Stimulated activated CD4-positive, alpha-beta T cell treated with anti-CD3 and anti-CD28 coated beads, TNF-alpha, amount 100 ng/mL, for 1 hour (primary cell): Measurements from ENCODE around the gene CTSZ.

ENCODE experiments used
- DNase-seq, 3 donors: peaks; one replicate each; pipeline ENCODE4 v3.0.0-alpha.2; 2020; ENCODE audit warnings: low read depth in 3 of 3, low spot score in 1 of 3

Gene CTSZ

DNA sequence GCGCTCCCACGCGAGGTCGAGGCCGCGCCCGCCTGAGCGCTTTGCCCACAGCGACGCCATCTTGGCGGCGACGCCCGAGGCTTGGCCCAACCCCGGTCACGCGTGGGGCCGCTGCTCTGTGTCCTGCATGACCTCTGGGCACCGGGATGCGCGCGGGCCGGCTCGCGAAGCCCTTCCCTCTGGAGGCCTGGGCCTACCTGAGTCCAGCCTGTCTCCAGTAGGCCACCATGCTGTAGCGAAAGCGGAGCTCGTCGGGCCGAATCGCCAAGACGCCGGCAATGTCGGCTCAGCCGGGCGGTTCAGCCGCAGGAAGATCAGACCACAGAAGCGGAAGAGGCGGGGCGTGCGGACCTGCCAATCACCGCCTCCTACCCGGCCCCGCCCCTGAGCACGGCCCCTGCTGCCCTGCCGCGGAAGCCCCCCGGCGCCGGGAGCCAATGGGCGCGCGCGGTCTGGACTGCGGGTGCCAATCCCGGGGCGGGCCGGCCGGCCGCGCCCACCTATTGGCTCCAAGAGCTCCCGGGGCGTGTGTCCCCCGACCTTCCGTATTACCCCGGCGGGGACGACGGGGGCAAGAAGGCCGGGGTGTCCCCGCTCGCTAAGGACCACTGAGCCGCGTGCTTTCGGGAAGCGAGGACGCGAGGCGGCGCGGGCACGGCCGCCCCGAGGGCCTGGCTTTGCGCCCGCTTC, 25.1 kb upstream of the CTSZ start, which contains the start of gene ATP5F1E:
TSS of gene ATP5F1E (minus strand) at position 313 of the 690 bp plus-strand sequence. CDS start at position 229, 84 bp downstream.
- DNase-seq = peak; percentile 91 to 94 (median 93)

DNA sequence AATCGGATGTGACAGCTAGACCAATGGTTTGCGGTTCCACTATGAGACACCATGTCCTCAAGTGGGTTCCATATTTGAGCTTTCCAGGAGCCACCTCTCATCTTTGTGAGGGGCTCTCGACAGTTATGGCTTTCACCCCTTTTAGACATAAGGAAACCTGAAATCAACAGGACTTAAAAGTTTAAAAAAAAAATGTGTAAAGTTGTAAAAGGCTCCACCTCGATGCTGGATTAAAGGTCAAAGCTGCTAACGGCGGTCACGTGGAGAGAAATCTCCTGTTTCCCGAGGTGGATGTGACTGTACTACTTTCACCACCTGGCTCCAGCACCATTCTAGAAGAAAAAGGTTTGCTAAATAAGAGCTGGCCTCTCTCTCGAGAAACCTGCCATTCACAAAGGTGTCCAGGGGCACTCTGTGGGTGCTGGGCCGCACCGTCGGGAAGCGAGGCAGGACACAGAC, 24.5 kb upstream of the CTSZ start:
- no peak for DNase-seq

DNA sequence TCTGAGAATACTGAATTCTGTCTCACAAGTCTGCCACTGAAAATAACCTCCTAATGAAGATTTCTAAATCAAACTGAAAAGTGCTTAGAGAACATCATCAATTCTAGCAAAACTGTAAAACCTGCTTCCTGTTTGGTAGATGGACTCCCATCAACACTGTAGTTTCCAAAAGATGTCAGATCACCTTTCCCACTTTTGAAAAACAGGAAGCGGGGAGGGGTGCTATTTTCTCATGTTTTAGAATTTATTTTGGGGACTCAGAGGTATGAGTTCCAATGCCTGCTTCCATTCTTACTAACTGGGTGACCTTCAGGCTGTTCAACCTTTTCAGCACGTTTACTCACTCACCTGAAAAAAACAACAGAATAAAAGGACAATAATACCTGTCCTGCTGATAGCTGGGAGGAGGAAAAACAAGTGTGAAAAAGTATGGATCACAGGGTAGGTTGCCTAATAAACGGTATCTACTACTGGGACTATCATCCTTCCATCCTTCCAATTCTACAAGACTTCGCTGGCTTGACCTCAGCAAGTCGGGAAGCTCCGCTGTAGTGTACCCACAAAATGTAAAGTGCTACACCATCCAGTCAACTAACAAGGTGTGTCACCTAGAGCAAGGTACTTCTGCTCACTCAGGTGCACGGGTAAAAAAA, 24.0 kb upstream of the CTSZ start:
- DNase-seq = no peak

DNA sequence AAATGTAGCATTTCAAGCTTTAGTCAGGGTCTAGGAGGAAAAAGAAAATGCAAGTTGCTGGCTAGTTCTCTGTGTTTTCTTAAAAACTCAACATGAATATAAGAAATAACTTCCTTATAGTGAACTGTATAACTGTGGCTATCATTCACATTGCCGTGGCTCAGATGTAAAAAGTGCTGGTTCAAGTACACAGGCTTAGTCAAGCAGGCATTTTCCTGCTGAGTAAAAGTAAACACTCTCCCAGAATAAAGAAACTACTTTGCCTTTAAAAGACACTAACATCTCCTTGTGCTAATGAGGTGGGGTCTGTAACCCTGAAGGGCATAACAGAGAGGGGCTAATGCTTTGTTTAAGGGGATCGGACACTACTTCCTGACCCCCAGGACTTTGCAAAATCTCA, 21.8 kb upstream of the CTSZ start:
- DNase-seq = no peak

DNA sequence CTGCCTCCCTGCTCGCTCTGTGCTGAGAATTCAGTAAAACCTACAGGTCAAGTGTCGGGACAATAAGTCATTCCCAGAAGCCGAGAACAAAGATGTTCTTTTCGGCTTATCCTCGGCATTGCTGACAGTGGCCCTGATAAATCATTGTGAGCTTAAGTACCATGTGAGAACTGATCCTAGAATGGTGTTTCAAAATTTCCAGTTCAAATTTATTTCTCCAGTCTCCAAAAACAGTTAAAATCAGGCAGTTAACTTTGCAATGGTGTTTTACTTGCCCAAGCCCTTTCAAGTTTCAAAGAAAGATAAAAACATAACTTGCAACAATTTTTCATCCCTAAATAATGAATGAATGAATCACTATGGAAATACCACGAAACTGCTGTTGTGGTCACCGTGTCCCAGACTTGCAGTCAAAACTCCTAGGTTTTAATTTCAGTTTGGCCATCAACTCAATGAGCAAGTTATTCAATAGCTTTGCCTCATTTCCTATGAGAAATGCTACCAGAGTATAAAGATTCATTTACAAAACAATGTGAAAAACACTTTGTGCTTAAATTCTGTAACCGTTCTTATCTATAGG, 20.8 kb upstream of the CTSZ start:
- no peak for DNase-seq

DNA sequence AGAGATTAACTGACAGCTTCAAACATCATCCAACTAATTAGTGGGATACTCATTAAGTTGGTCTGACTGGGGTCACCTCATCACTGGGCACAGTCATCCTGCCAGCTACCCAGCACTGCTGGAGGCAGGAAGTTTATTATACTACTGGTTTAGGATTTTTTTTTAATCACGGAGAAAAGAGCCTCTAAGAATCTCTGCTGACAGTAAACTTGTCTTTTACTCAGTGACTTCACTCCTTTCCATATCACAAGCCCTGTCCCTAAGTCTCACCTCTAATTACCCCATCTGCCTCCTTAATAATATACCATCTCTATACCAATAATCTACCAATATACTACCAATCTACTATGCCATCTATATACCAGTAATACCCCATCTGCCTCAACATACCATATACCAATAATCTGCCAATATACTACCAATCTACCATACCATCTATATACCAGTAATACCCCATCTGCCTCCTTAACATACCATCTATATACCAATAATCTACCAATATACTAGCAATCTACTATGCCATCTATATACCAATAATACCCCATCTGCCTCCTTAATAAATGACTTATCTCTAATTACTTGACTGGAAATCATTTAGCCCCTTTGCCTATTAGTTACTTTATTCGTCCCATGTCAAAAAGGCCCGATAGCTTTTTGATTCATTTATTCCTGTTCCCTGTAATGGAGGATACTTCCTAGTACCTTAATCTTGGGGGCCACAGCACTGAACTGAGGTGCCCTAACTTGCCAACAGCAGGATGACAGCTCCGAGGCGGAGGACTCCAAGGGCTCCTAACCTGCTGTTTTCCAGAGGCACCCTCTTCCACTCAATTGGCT, 20.1 kb upstream of the CTSZ start:
- DNase-seq = no peak

DNA sequence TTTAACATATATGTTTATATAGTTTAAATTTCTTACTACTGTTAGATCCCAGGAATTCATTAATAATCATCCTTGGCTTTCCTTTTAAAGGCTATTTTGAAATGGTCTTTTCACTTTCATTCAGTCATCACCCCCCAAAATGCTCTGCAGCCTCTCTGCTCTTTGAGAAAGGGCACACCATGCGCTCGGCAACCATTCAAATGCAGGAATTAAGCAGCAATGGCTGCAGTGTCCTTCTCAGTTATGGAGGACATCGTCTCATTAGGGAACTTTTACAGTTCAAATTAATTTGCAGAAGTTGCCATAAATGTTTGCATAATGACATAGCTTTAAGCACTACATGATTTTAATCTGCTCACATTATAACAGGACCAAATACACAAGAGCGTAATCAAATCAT, 18.5 kb upstream of the CTSZ start:
- no peak for DNase-seq

- DNase-seq = no peak
These were observed 18.0 kb upstream of the CTSZ start for GRCh38 chr20:59025086-59025485.

- DNase-seq = no peak
These were observed 17.1 kb upstream of the CTSZ start for GRCh38 chr20:59024111-59024530.

- DNase-seq = no peak
These were observed 16.6 kb upstream of the CTSZ start for GRCh38 chr20:59023616-59024015.

DNA sequence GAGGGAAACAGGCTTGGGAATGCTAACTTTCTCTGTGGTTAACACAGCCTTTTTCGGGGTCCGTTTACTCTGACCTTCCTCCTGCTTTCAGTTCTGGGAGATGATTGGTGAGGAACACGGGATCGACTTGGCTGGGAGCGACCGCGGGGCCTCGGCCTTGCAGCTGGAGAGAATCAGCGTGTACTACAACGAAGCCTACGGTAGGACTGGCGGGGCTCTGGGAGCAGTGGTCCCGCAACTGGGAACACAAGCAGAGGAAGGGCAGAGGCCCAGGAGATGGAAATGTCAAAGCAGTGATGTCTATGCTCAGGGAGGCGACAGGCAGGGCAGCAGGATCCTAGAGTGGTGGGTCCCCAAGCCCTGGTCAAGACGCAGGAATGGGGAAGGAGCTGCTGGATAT, 15.7 kb upstream of the CTSZ start:
- no peak for DNase-seq

DNA sequence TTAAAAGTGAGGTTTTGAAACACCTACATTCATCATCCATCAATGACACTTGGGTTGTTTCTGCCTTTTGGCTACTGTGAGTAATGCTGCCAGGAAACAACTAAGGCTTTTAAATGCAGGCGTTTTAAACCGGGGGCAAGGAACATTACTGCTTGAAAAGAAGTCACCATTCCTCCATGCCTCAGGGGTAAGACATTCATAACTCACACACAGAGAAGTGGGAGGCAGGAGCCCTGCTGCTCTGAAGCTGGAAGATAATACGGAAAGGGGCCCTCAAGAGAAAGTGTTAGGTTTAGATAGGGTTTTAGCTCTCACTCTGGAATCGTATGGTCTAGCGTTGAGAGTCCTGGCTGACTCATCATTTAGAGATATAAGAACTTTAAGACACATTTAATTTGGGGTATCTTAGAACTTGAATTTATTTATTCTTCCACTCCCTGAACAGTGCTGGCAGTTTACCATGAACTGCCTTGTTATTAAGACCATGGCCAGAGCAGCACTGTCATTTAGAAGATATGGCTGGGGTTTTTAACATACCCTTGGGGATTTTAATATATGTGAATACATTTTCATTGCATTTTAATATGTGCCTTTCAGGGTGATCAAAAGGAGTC, 14.0 kb upstream of the CTSZ start:
- DNase-seq = no peak

DNA sequence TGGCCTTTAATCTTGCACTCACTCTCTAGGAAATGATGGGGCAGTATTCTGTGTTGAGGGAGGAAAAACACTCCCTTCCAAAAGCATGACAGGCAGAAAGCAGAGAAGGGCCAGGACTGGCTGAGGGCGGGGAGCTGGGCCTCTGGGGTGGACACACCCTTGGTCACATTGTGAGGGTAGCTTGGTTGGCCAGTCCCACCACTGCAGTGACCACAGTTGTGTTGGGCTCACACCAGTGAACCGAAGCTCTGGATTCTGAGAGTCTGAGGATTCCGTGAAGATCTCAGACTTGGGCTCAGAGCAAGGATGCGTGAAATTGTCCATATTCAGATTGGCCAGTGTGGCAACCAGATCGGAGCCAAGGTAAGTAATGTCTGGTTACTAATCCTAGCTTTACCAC, 12.2 kb upstream of the CTSZ start, which contains the start of gene TUBB1:
TSS of gene TUBB1 (plus strand) at position 213 of the 400 bp plus-strand sequence. CDS start at position 307, 94 bp downstream.
- DNase-seq = no peak

GRCh38 chr20:59018817-59019216, 11.8 kb upstream of the CTSZ start:
- DNase-seq = no peak

- DNase-seq = no peak
These were observed 10.6 kb upstream of the CTSZ start for GRCh38 chr20:59017493-59018231.

GRCh38 chr20:59016795-59017492, 9.9 kb upstream of the CTSZ start:
- DNase-seq = no peak

GRCh38 chr20:59015812-59016711, 9.0 kb upstream of the CTSZ start:
- no peak for DNase-seq

- no peak for DNase-seq
These were observed 8.4 kb upstream of the CTSZ start for GRCh38 chr20:59015411-59015810.
